Cardiac fibroblast (primary cell): ENCODE measurements around the gene FBXW2.

ENCODE experiments used
- DNase-seq, 2 donors: peaks; one replicate each; pipeline versions ENCODE4 v3.0.0 to v3.0.0-alpha.2; 2010; ENCODE audit warnings: low read depth in 2 of 2
- H3K4me3 ChIP-seq, 2 donors: replicated peaks in 1 of 2; 1 replicate in 1 of 2; 2 replicates in 1 of 2; pipeline ENCODE4 v1.5.1; 2011; ENCODE audit warnings: low read depth in 2 of 2, low read length in 2 of 2, mild to moderate bottlenecking in 2 of 2, moderate library complexity in 1 of 2
- TF ChIP-seq, protein P1 (sequence below): IDR thresholded peaks from one replicate; pipeline ENCODE4 v1.5.1; 2011; ENCODE audit warnings: low read depth, mild to moderate bottlenecking, low read length, inconsistent platforms

The FBXW2 gene

DNA sequence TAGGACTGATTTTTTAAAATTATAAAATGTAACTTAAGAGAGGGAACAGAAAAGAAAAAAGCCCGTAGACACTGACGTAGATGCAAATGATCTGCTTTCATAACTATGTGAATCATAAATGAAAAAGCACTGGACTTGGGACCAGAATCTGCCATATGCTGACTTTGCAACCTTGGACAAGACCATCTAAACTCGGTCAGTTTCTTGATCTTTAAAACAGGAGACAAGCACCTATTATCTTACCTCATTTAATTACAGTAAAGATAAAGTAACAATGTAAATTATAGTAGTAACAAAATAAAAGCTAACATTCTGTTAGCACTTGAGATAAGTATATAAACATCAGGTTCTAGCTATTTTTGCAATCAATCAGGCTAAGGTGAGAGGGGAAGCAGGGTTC lies 20.0 kb downstream of the FBXW2 start:
- TF ChIP-seq, protein P1, sequence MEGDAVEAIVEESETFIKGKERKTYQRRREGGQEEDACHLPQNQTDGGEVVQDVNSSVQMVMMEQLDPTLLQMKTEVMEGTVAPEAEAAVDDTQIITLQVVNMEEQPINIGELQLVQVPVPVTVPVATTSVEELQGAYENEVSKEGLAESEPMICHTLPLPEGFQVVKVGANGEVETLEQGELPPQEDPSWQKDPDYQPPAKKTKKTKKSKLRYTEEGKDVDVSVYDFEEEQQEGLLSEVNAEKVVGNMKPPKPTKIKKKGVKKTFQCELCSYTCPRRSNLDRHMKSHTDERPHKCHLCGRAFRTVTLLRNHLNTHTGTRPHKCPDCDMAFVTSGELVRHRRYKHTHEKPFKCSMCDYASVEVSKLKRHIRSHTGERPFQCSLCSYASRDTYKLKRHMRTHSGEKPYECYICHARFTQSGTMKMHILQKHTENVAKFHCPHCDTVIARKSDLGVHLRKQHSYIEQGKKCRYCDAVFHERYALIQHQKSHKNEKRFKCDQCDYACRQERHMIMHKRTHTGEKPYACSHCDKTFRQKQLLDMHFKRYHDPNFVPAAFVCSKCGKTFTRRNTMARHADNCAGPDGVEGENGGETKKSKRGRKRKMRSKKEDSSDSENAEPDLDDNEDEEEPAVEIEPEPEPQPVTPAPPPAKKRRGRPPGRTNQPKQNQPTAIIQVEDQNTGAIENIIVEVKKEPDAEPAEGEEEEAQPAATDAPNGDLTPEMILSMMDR = no peak
- DNase-seq = no peak
- H3K4me3 ChIP-seq = no peak overlapping the region

DNA sequence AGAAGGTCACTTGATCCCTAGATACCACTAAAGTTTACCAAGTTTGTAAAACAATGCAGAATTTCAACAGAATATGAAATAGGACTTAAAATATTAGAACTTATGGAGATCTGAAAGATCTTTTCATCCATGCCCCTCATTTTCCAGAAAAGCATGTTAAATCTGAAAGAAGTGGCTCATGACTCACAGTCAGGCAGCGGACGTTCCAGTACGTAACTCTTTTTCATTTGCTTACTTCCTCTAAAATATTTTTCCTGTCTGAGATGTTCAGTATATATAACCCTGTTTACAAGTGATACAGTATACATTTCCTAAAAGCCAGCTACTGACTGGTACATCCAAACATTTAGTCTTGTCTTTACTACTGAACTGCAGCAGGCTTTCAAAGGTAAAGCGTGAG lies 22.3 kb downstream of the FBXW2 start:
- TF ChIP-seq, protein P1 = no peak
- no peak for DNase-seq
- no peak overlapping the region for H3K4me3 ChIP-seq

DNA sequence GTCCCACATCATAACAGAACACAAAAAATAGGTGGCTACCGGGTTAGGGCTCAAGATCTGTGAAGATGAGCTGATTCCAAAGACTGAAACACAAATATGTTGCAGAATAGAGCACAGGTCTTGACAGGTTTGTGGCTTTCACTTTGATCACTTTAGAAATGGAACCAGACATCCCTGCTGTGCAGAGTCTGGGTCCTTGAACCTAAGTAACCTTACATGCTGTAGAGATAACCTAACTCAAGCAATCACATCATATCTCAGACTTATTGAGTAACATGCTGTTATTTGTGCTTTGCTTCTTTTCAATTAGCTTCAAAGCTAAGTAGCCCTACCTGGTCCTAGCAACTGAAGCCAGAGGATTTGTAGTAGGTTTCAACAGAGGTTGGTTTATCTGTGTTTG lies 24.3 kb downstream of the FBXW2 start:
- TF ChIP-seq, protein P1 = no peak
- no peak overlapping the region for H3K4me3 ChIP-seq
- DNase-seq = no peak

DNA sequence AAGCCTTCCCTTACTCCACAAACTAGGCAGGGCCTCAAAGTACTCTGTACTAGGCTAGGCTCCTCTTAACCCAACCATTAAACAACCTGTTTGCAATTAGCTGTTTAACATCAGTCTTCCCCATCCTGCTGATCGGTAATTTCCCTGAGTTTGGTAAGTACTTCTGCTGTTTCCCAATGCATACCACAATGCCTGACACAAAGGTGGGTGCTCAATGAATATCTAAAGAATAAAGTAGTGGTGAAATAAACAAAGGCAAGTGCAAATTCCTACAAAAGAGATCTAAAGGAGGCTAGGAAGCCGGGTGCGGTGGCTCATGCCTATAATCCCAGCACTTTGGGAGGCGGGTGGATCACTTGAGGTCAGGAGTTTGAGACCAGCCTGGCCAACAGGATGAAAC lies 25.0 kb downstream of the FBXW2 start:
- DNase-seq = no peak
- TF ChIP-seq, protein P1 = no peak
- no peak overlapping the region for H3K4me3 ChIP-seq

DNA sequence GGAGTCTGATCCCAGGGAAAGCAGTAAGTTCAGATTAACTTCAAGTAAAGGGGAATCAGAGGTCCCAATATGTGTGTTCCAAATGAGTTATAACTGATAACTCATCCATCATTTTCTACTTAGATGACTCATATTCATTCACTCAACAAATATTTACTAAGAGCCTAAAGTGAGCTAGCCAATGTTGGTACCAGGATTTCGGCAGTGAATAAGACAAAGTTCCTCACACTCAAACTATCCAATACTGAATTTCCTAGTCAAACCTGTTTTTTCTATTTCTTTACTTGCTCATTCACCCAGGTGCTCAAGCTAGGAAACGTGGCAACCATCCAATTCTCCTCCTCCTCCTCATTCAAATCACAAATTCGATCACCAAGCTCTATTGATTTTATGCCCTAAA lies 25.8 kb downstream of the FBXW2 start:
- no peak for DNase-seq
- no peak overlapping the region for H3K4me3 ChIP-seq
- TF ChIP-seq, protein P1 = no peak

DNA sequence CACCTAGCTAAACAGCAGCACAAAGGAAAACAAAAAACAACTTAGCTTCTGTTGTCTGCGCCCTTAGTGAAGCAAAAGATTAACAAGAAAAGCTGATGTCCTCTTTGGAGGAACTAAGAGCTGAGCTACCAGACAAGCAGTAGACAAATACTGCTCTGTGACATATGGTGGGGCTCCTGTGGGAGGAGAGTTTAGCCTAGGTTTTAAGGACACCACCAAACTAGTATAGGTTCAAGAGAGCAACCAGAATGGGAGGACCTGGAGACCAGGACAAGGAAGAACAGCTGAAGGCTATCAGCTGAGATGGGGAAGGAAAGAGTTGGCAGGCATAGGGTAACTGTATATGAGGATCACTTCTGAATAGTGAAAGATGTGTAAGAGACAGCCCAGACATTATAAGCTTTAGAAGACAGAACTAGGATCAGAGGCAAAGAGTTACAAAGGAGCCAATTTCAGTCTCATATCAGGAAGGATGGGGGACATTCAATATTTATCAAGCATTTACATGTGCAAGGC lies 27.2 kb downstream of the FBXW2 start:
- DNase-seq = no peak
- TF ChIP-seq, protein P1 = no peak
- H3K4me3 ChIP-seq = no peak overlapping the region

DNA sequence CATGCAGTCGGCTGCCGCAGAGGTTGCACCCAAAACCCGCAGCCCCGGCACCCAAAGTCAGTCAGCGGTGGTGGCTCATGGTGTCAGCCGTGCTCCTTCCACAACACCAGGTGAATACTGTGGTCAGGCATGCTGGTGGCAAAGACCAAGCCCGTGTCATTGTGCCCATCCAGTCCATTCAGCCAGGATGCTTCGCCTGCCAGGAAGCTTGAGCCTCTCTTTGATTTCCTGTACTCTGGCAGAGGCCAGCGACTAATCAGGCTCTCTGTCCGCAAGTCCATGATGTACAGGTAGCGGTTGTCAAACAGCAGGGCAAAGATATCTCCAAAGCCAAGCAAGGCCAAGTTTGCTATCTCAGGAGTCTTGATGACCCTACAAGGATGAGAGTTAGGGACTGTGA lies 28.7 kb downstream of the FBXW2 start:
- no peak for DNase-seq
- no peak overlapping the region for H3K4me3 ChIP-seq
- TF ChIP-seq, protein P1 = no peak
